BE2C (cell line): ENCODE data around the gene KCNH2.
"Not testable (repeated sequence)": the region's sequence is repeated elsewhere in the genome, so short reads cannot be mapped to it uniquely, and the experiment has no call there.

Experiments used
- DNase-seq: peaks from one replicate; pipeline ENCODE4 v3.0.0-alpha.2; 2020
- H3K27me3 ChIP-seq: fragments of 250-450 bp; sonication (Bioruptor Pico); 2 replicates; pipeline ENCODE4 v1.5.1; 2020; ENCODE audit warnings: mild to moderate bottlenecking
- H3K36me3 ChIP-seq: fragments of 250-450 bp; sonication (Bioruptor Pico); 2 replicates; pipeline ENCODE4 v1.5.1; 2020; ENCODE audit warnings: mild to moderate bottlenecking
- H3K4me1 ChIP-seq: fragments of 250-450 bp; sonication (Bioruptor Pico); 2 replicates; pipeline ENCODE4 v1.5.1; 2020
- H3K4me3 ChIP-seq: 2 replicates; pipeline ENCODE4 v1.5.1; 2011; ENCODE audit warnings: low read depth, low read length
- H3K9me3 ChIP-seq: fragments of 250-450 bp; sonication (Bioruptor Pico); 2 replicates; pipeline ENCODE4 v1.5.1; 2020
- CTCF ChIP-seq: IDR thresholded peaks from 2 replicates; pipeline ENCODE4 v1.5.1; 2012; ENCODE audit warnings: mild to moderate bottlenecking, low read depth, low read length

The KCNH2 gene

GRCh38 chr7:151012031-151012692 is 34.0 kb upstream of the KCNH2 start:
- Histone ChIP-seq H3K9me3 (no peaks in the 10 kb centered on the region), H3K4me1 (peaks cover 14% of the 10 kb centered on the region), H3K36me3 (no peaks in the 10 kb centered on the region), H3K4me3 (no peak overlapping the region), H3K27me3 (no peaks in the 10 kb centered on the region)
- no peak for DNase-seq
- TF ChIP-seq CTCF, result no peak

- H3K4me1 ChIP-seq, result peaks cover 14% of the 10 kb centered on the region
- not testable (repeated sequence) for DNase-seq, H3K4me3 ChIP-seq, H3K36me3 ChIP-seq, H3K27me3 ChIP-seq, H3K9me3 ChIP-seq
Observed at GRCh38 chr7:151011616-151012015, 33.5 kb upstream of the KCNH2 start.

GRCh38 chr7:151011097-151011409 is 32.9 kb upstream of the KCNH2 start:
- no peaks in the 10 kb centered on the region for H3K9me3 ChIP-seq
- H3K36me3 ChIP-seq, result no peaks in the 10 kb centered on the region
- DNase-seq, result no peak
- no peaks in the 10 kb centered on the region for H3K27me3 ChIP-seq
- no peak for TF ChIP-seq CTCF
- H3K4me3 ChIP-seq, result no peak overlapping the region
- H3K4me1 ChIP-seq, result peaks cover 14% of the 10 kb centered on the region

- Histone ChIP-seq H3K9me3 (no peaks in the 10 kb centered on the region), H3K4me3 (no peak overlapping the region), H3K4me1 (peaks cover 14% of the 10 kb centered on the region), H3K36me3 (no peaks in the 10 kb centered on the region), H3K27me3 (no peaks in the 10 kb centered on the region)
- no peak for TF ChIP-seq CTCF
- DNase-seq, result no peak
Observed at GRCh38 chr7:151010307-151011096, 32.4 kb upstream of the KCNH2 start.

- H3K4me3 ChIP-seq, result no peak overlapping the region
- no peak for DNase-seq
Observed at GRCh38 chr7:151010037-151010306, 31.9 kb upstream of the KCNH2 start.

GRCh38 chr7:151009327-151010036 is 31.4 kb upstream of the KCNH2 start:
- peaks cover 14% of the 10 kb centered on the region for H3K4me1 ChIP-seq
- H3K9me3 ChIP-seq, result no peaks in the 10 kb centered on the region
- no peaks in the 10 kb centered on the region for H3K27me3 ChIP-seq
- no peak for TF ChIP-seq CTCF
- DNase-seq, result no peak
- no peak overlapping the region for H3K4me3 ChIP-seq
- no peaks in the 10 kb centered on the region for H3K36me3 ChIP-seq

More at GRCh38 chr7:151010037-151010306, 31.9 kb upstream of the KCNH2 start:
- H3K9me3 ChIP-seq, result no peaks in the 10 kb centered on the region
- no peaks in the 10 kb centered on the region for H3K36me3 ChIP-seq
- no peak for TF ChIP-seq CTCF
- H3K4me1 ChIP-seq, result peaks cover 14% of the 10 kb centered on the region
- no peaks in the 10 kb centered on the region for H3K27me3 ChIP-seq
